Thyroid gland (tissue), 4 donors: ENCODE results near the gene IGF1. TPM values are rescaled to one million over a fixed set of nuclear protein-coding genes. Genes with fewer than 3 reads are reported as not detected.

ENCODE experiments used
- DNase-seq, 2 donors: peaks; one replicate each; pipeline ENCODE4 v3.0.0-alpha.2; 2019
- H3K27ac ChIP-seq, 3 donors: fragments of 200-600 bp; sonication (generic); 1 replicate in 2 of 3; 2 replicates in 1 of 3; pipeline ENCODE4 v1.5.1; 2016 to 2019; ENCODE audit warnings: mild to moderate bottlenecking in 1 of 3, moderate library complexity in 1 of 3
- H3K27me3 ChIP-seq: fragments of 200-600 bp; sonication (generic); one replicate; pipeline ENCODE4 v1.5.1; 2019
- H3K36me3 ChIP-seq, 2 donors: fragments of 200-600 bp; sonication (generic); one replicate each; pipeline ENCODE4 v1.5.1; 2016 to 2019
- H3K4me1 ChIP-seq, 2 donors: fragments of 200-600 bp; sonication (generic); one replicate each; pipeline ENCODE4 v1.5.1; 2017 to 2019
- H3K4me3 ChIP-seq, 3 donors: fragments of 200-600 bp; sonication (generic); replicated peaks in 1 of 3; 1 replicate in 2 of 3; 2 replicates in 1 of 3; pipeline ENCODE4 v1.5.1; 2016; ENCODE audit warnings: mild to moderate bottlenecking in 1 of 3
- H3K9me3 ChIP-seq: fragments of 200-600 bp; sonication (generic); one replicate; pipeline ENCODE4 v1.5.1; 2017
- CTCF ChIP-seq, 6 experiments: fragments of 200-600 bp in 3 of 6; fragments of 450-650 bp in 3 of 6; sonication (generic) in 3 of 6; IDR thresholded peaks; one replicate each; pipeline ENCODE4 v1.5.1; 2016 to 2019; ENCODE audit warnings: antibody characterized with exemption in 6 of 6, mild to moderate bottlenecking in 2 of 6, inconsistent platforms in 1 of 6, moderate library complexity in 1 of 6
- POLR2A ChIP-seq, 2 donors: fragments of 450-650 bp; IDR thresholded peaks; one replicate each; pipeline ENCODE4 v1.6.1; 2017; ENCODE audit warnings: antibody characterized with exemption in 2 of 2, mild to moderate bottlenecking in 2 of 2, moderate library complexity in 1 of 2
- WGBS, 2 donors: methylation state at CpG; one replicate each; pipeline ENCODE4 v1.1.5; 2017; 5-methylcytosine and 5-hydroxymethylcytosine counted together
- intact Hi-C: fragments of 100-400 bp; cut with DNase I; formaldehyde crosslinking; loops from one replicate; pipeline ENCODE4 v1.15.1; 2023
- total RNA-seq, 4 donors: library from RNA; depleted of rRNA; stranded (reverse); fragments of >200 nt; gene quantifications; one replicate each; pipeline ENCODE4 v1.2.3, GENCODE V29; 2016

Gene IGF1
- total RNA-seq, 4 donors from 2014 or later: 74.0 to 134 (median 111) TPM

GRCh38 chr12:102399653-102400052 is 80.7 kb downstream of the IGF1 start:
- no peak for DNase-seq
- TF ChIP-seq CTCF (IDR thresholded peaks at IDR 0.05) (no peak), POLR2A (IDR thresholded peaks at IDR 0.05) (no peak)
- WGBS, 2 donors: 41 to 86% methylated on average over 1 of the region's 1 CpG
- Histone ChIP-seq H3K27ac (no peak overlapping the region), H3K9me3 (no peaks in the 10 kb centered on the region), H3K36me3 (no peaks in the 10 kb centered on the region), H3K4me1 (no peaks in the 10 kb centered on the region), H3K4me3 (no peak overlapping the region), H3K27me3 (no peaks in the 10 kb centered on the region)
- intact Hi-C loops: no loop called here

- Histone ChIP-seq H3K27me3 (no peaks in the 10 kb centered on the region), H3K4me3 (no peak overlapping the region), H3K9me3 (no peaks in the 10 kb centered on the region), H3K27ac (no peak overlapping the region), H3K36me3 (no peaks in the 10 kb centered on the region), H3K4me1 (no peaks in the 10 kb centered on the region)
- WGBS, 2 donors: 92 to 95% methylated on average over 2 of the region's 2 CpGs
- intact Hi-C loops: no loop called here
- DNase-seq: no peak
- TF ChIP-seq POLR2A (IDR thresholded peaks at IDR 0.05): no peak
- no peak for TF ChIP-seq CTCF (IDR thresholded peaks at IDR 0.05)
Observed at GRCh38 chr12:102396276-102396675, 84.1 kb downstream of the IGF1 start.

- H3K4me1 ChIP-seq: no peaks in the 10 kb centered on the region
- WGBS, 2 donors: 93 to 94% methylated on average over 1 of the region's 1 CpG
- DNase-seq: no peak
- H3K4me3 ChIP-seq: no peak overlapping the region
- H3K9me3 ChIP-seq: no peaks in the 10 kb centered on the region
- intact Hi-C loops: loop anchor here (2.0 kb wide), 1 partner anchor 27 kb away; no protein-coding TSS in a partner anchor
- no peak for TF ChIP-seq CTCF (IDR thresholded peaks at IDR 0.05)
- TF ChIP-seq POLR2A (IDR thresholded peaks at IDR 0.05): no peak
- H3K36me3 ChIP-seq: no peaks in the 10 kb centered on the region
- peaks cover 4% of the 10 kb centered on the region for H3K27me3 ChIP-seq
- H3K27ac ChIP-seq: no peak overlapping the region
Observed at GRCh38 chr12:102394200-102394599, 86.2 kb downstream of the IGF1 start.

GRCh38 chr12:102390068-102390467 is 90.3 kb downstream of the IGF1 start:
- Histone ChIP-seq H3K9me3 (no peaks in the 10 kb centered on the region), H3K4me3 (no peak overlapping the region), H3K4me1 (no peaks in the 10 kb centered on the region), H3K27me3 (peaks cover 4% of the 10 kb centered on the region), H3K36me3 (no peaks in the 10 kb centered on the region), H3K27ac (no peak overlapping the region)
- 91 to 92% methylated on average over 4 of the region's 4 CpGs for WGBS, 2 donors
- TF ChIP-seq POLR2A (IDR thresholded peaks at IDR 0.05): no peak
- TF ChIP-seq CTCF (IDR thresholded peaks at IDR 0.05): no peak
- no peak for DNase-seq
- intact Hi-C loops: no loop called here

GRCh38 chr12:102388469-102388868 is 91.9 kb downstream of the IGF1 start:
- Histone ChIP-seq H3K4me3 (no peak overlapping the region), H3K27me3 (peaks cover 4% of the 10 kb centered on the region), H3K36me3 (no peaks in the 10 kb centered on the region), H3K9me3 (no peaks in the 10 kb centered on the region), H3K4me1 (no peaks in the 10 kb centered on the region), H3K27ac (no peak overlapping the region)
- no peak for DNase-seq
- intact Hi-C loops: no loop called here
- no peak for TF ChIP-seq POLR2A (IDR thresholded peaks at IDR 0.05)
- TF ChIP-seq CTCF (IDR thresholded peaks at IDR 0.05): no peak
- WGBS, 2 donors: 58 to 75% methylated on average over 1 of the region's 1 CpG
